IPS-18a (cell line): ENCODE data around the gene KCNG3.

ENCODE experiments used
- H3K27ac ChIP-seq: one replicate; pipeline ENCODE4 v1.5.1; 2013; ENCODE audit warnings: low read length
- H3K27me3 ChIP-seq: one replicate; pipeline ENCODE4 v1.6.1; 2013; ENCODE audit warnings: mild to moderate bottlenecking, low read length; ENCODE audit not compliant: control insufficient read depth, insufficient read depth
- H3K36me3 ChIP-seq: one replicate; pipeline ENCODE4 v1.6.1; 2013; ENCODE audit warnings: low read depth, low read length; ENCODE audit not compliant: control insufficient read depth
- H3K4me1 ChIP-seq: one replicate; pipeline ENCODE4 v1.6.1; 2013; ENCODE audit warnings: low read depth, low read length; ENCODE audit not compliant: control insufficient read depth
- H3K4me3 ChIP-seq: one replicate; pipeline ENCODE4 v1.5.1; 2013; ENCODE audit warnings: low read length
- H3K9ac ChIP-seq: one replicate; pipeline ENCODE4 v1.6.1; 2013; ENCODE audit warnings: mild to moderate bottlenecking, low read length, moderate library complexity
- H3K9me3 ChIP-seq: one replicate; pipeline ENCODE4 v1.6.1; 2013; ENCODE audit warnings: low read depth, low read length; ENCODE audit not compliant: control insufficient read depth

Gene KCNG3

DNA sequence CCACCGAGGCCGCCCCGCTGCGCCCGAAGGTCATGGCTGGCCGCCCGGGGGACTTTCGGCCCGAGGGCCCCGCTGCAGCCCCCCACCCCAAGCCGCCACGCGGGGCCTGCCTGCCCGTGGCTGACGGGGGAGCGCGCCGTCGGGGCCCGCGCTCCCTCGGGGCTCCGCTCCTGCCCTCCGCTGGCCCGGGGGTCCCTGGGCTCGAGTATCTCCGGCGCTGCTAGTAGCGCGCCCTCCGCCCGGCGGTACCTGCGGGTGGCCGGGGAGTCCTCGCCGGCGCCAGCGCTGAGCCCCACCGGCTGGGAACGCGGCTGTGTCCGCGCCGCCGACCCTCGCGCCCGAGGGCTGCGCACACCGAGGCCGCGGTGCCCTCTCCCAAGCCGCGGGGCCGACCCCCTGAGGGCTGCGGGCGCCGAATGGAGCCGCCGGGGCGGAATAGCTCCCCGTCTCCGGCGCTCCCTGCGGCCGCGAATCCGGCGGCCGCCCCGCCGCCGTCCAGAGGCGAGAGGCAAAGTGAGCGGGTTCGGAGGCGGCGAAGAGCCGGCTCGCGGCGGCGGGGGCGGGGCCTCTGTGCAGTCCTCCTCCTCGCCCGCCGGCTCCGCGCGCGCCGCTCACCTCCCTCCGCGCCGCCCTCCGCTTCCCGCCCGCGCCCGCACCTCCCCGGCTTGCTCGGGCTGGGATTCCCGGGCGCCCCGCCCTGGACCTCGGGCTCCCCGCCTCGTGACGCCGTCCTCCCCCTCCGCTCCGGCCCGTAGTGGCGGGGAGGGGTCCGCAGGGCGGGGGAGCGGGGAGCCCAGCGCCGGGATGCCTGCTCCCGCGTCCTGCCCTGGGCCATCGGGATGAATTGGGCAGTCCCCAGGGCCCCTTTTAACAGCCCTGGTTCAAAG lies at the start of gene KCNG3:
TSS of gene KCNG3 (minus strand) at position 515 of the 887 bp plus-strand sequence. CDS start at position 34, 481 bp downstream.
- Histone ChIP-seq H3K9me3 (no peaks in the 10 kb centered on the region), H3K4me1 (peaks cover 30% of the 10 kb centered on the region), H3K4me3 (peak within 1 kb of the TSS; percentile 81), H3K9ac (peak within 1 kb of the TSS; percentile 65), H3K27ac (no peak within 1 kb of the TSS), H3K36me3 (no peaks in the 10 kb centered on the region), H3K27me3 (peaks cover 38% of the 10 kb centered on the region)

DNA sequence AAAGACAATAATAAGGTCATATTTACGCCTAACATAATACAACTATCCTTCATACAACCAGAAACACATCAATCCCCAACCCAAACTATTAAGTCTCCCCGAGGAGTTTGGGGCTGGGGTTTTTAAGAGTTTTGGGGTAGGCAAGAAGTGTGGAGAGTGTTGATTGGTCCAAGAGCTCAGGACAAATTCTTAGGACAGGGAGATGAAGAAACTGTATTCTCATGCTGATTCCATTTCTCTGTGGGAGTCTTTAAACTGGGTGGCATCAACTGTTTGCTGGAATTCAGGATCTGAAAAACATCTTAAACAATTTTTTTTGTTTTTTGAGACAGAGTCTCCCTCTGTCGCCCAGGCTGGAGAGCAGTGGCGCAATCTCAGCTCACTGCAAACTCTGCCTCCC lies 49.1 kb upstream of the KCNG3 start:
- H3K27ac ChIP-seq = no peak overlapping the region
- no peaks in the 10 kb centered on the region for H3K9me3 ChIP-seq
- H3K27me3 ChIP-seq = no peaks in the 10 kb centered on the region
- H3K36me3 ChIP-seq = no peaks in the 10 kb centered on the region
- H3K9ac ChIP-seq = no peak overlapping the region
- H3K4me1 ChIP-seq = peaks cover 33% of the 10 kb centered on the region
- H3K4me3 ChIP-seq = no peak overlapping the region

- Histone ChIP-seq H3K27me3 (no peaks in the 10 kb centered on the region), H3K27ac (no peak overlapping the region), H3K4me1 (peaks cover 4% of the 10 kb centered on the region), H3K9me3 (no peaks in the 10 kb centered on the region), H3K9ac (no peak overlapping the region), H3K4me3 (no peak overlapping the region), H3K36me3 (no peaks in the 10 kb centered on the region)
Observed at GRCh38 chr2:42537493-42537892, 43.7 kb upstream of the KCNG3 start.

GRCh38 chr2:42532397-42532796 lies 38.6 kb upstream of the KCNG3 start:
- Histone ChIP-seq H3K9ac (no peak overlapping the region), H3K9me3 (no peaks in the 10 kb centered on the region)

GRCh38 chr2:42523341-42523740 lies 29.6 kb upstream of the KCNG3 start:
- Histone ChIP-seq H3K9me3 (no peaks in the 10 kb centered on the region), H3K27me3 (no peaks in the 10 kb centered on the region), H3K9ac (no peak overlapping the region), H3K4me1 (peaks cover 9% of the 10 kb centered on the region), H3K36me3 (no peaks in the 10 kb centered on the region), H3K4me3 (no peak overlapping the region), H3K27ac (no peak overlapping the region)

More at GRCh38 chr2:42532397-42532796, 38.6 kb upstream of the KCNG3 start:
- no peaks in the 10 kb centered on the region for H3K4me1 ChIP-seq
- no peak overlapping the region for H3K27ac ChIP-seq
- no peaks in the 10 kb centered on the region for H3K36me3 ChIP-seq
- no peaks in the 10 kb centered on the region for H3K27me3 ChIP-seq
- no peak overlapping the region for H3K4me3 ChIP-seq

DNA sequence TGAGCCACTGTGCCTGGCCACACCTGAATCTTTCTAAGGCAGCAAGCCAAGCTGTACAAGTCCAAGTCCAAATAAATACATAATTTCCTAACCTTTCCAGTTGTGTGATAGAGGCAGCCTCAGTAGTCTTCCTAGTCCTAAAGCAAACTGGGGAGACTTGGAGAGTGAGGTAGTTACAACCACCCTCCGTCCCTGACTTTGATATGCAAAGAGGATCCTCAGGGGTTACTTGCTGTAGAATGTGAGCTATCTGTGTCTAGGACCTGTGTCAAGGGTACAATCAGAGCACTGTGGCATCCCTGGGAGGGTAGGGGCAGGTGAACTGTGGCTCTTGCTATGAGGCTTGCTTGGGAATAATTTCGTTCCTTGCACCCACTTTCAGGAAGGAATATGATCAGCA lies 28.3 kb upstream of the KCNG3 start:
- Histone ChIP-seq H3K9me3 (no peaks in the 10 kb centered on the region), H3K36me3 (no peaks in the 10 kb centered on the region), H3K27ac (no peak overlapping the region), H3K4me3 (no peak overlapping the region), H3K9ac (no peak overlapping the region), H3K27me3 (no peaks in the 10 kb centered on the region), H3K4me1 (peaks cover 9% of the 10 kb centered on the region)

- Histone ChIP-seq H3K27me3 (no peaks in the 10 kb centered on the region), H3K9ac (no peak overlapping the region), H3K9me3 (no peaks in the 10 kb centered on the region), H3K4me1 (peaks cover 9% of the 10 kb centered on the region), H3K27ac (no peak overlapping the region), H3K36me3 (no peaks in the 10 kb centered on the region), H3K4me3 (no peak overlapping the region)
Observed at GRCh38 chr2:42519624-42520023, 25.8 kb upstream of the KCNG3 start.

- Histone ChIP-seq H3K4me3 (no peak overlapping the region), H3K4me1 (peaks cover 2% of the 10 kb centered on the region), H3K36me3 (no peaks in the 10 kb centered on the region), H3K27me3 (no peaks in the 10 kb centered on the region), H3K9ac (no peak overlapping the region), H3K9me3 (no peaks in the 10 kb centered on the region), H3K27ac (no peak overlapping the region)
Observed at GRCh38 chr2:42516418-42516901, 22.7 kb upstream of the KCNG3 start.

DNA sequence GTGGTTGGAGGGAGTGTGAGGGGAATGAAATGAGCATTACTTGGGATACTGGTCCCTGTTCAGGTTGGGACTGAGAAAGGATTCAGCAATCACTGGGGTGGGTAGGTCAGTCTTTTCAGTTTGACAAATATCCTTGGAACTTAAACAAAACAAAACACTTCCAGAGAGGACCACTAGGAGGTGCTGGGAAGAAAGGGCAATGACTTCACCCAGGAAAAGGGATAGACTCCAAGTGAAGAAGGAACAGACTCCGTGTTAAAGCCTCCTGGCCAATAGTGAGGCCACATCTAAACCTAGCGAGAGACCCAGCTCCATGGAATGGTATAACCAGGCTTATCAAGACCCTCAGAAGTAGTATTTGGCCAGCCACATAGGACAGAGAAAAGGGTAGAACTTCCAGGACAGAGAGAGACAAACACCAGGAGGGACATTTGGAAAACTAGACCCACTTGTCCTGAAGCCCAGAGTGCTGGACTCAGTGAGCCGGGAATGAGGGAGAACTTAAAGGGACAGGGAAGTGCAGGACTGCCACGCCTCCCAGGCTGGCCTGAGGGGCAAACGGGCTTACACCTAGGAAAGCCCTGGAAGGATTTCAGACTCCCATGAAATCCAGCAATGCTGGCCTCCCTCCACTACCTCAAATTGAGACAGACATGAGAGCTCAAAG lies 19.6 kb upstream of the KCNG3 start:
- H3K27me3 ChIP-seq = no peaks in the 10 kb centered on the region
- H3K27ac ChIP-seq = no peak overlapping the region
- H3K4me1 ChIP-seq = peaks cover 10% of the 10 kb centered on the region
- H3K9me3 ChIP-seq = no peaks in the 10 kb centered on the region
- H3K36me3 ChIP-seq = no peaks in the 10 kb centered on the region
- no peak overlapping the region for H3K4me3 ChIP-seq
- H3K9ac ChIP-seq = no peak overlapping the region

GRCh38 chr2:42510608-42511243 lies 16.9 kb upstream of the KCNG3 start:
- H3K36me3 ChIP-seq = no peaks in the 10 kb centered on the region
- H3K9ac ChIP-seq = no peak overlapping the region
- peaks cover 10% of the 10 kb centered on the region for H3K4me1 ChIP-seq
- no peaks in the 10 kb centered on the region for H3K9me3 ChIP-seq
- no peaks in the 10 kb centered on the region for H3K27me3 ChIP-seq
- H3K4me3 ChIP-seq = no peak overlapping the region
- no peak overlapping the region for H3K27ac ChIP-seq

DNA sequence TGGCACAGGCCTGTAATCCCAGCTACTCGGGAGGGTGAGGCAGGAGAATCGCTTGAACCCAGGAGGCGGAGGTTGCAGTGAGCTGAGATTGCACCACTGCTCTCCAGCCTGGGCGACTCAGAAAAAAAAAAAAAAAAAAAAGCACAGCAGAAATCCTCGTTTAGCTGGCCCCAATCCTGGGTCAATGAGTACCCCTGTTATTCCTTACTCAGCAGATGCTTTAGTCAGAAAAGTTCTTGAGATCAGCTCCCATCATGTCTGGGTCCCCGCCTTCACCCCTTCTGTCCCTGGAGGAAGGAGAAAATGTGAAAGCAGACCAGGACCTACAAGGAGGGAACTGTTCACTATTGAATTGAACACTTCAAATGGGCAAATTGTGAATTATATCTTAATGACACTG lies 16.4 kb upstream of the KCNG3 start:
- no peak overlapping the region for H3K4me3 ChIP-seq
- H3K27ac ChIP-seq = no peak overlapping the region
- H3K36me3 ChIP-seq = no peaks in the 10 kb centered on the region
- no peaks in the 10 kb centered on the region for H3K9me3 ChIP-seq
- H3K4me1 ChIP-seq = peaks cover 10% of the 10 kb centered on the region
- H3K9ac ChIP-seq = no peak overlapping the region
- no peaks in the 10 kb centered on the region for H3K27me3 ChIP-seq
